Measurements from ENCODE around the gene SLC46A3. TPM values are rescaled to one million over a fixed set of nuclear protein-coding genes. Genes with fewer than 3 reads are reported as not detected.

The SLC46A3 gene
- polyA plus RNA-seq, 1 experiment: 5.9 TPM

GRCh38 chr13:28754698-28755545, 36.2 kb upstream of the SLC46A3 start:
- no peak for DNase-seq (ENCODE audit: low read depth)
- Histone ChIP-seq H3K27me3 (ENCODE audit: control insufficient read depth, insufficient read depth, low read length) (no peaks in the 10 kb centered on the region), H3K4me3 (ENCODE audit: low read depth, low read length) (no peak overlapping the region), H3K36me3 (ENCODE audit: control insufficient read depth, insufficient read depth, low read length) (no peaks in the 10 kb centered on the region)
- ChIA-PET CTCF (interaction anchor here (0.8 to 1.7 kb wide), 7 partner anchors 9 to 96 kb away, joined by 3 to 5 read pairs (median 3); partner anchors contain the start of gene POMP), POLR2A (no interaction called here)
- TF ChIP-seq CTCF (IDR thresholded peaks at IDR 0.05; ENCODE audit: insufficient read depth, low read depth, low read length): peak; percentile 27; the same call in 1 of the 2 replicates

- TF ChIP-seq CTCF (IDR thresholded peaks at IDR 0.05; ENCODE audit: insufficient read depth, low read depth, low read length): no peak
- H3K4me3 ChIP-seq (ENCODE audit: low read depth, low read length): no peak overlapping the region
- no peaks in the 10 kb centered on the region for H3K27me3 ChIP-seq (ENCODE audit: control insufficient read depth, insufficient read depth, low read length)
- no peak for DNase-seq (ENCODE audit: low read depth)
- ChIA-PET CTCF (interaction anchor here (0.8 to 1.6 kb wide), 6 partner anchors 8 to 74 kb away, joined by 3 to 5 read pairs (median 3); no protein-coding TSS in a partner anchor), POLR2A (no interaction called here)
- no peaks in the 10 kb centered on the region for H3K36me3 ChIP-seq (ENCODE audit: control insufficient read depth, insufficient read depth, low read length)
These were observed 35.2 kb upstream of the SLC46A3 start for GRCh38 chr13:28753946-28754345.

- peak; percentile 77 for DNase-seq (ENCODE audit: low read depth)
- Histone ChIP-seq H3K27me3 (ENCODE audit: control insufficient read depth, insufficient read depth, low read length) (no peaks in the 10 kb centered on the region), H3K36me3 (ENCODE audit: control insufficient read depth, insufficient read depth, low read length) (no peaks in the 10 kb centered on the region), H3K4me3 (ENCODE audit: low read depth, low read length) (no peak overlapping the region)
- CTCF ChIA-PET: interaction anchor here (1.3 to 1.6 kb wide), 3 partner anchors 9 to 74 kb away, joined by 3 to 5 read pairs (median 3); no protein-coding TSS in a partner anchor
- 0 out of 2 replicates have a peak, but pooled peaks have one; percentile 11 for TF ChIP-seq CTCF (IDR thresholded peaks at IDR 0.05; ENCODE audit: insufficient read depth, low read depth, low read length)
- POLR2A ChIA-PET: no interaction called here
These were observed 34.6 kb upstream of the SLC46A3 start for GRCh38 chr13:28753208-28753892.

- TF ChIP-seq CTCF (IDR thresholded peaks at IDR 0.05; ENCODE audit: insufficient read depth, low read depth, low read length): no peak
- DNase-seq (ENCODE audit: low read depth): no peak
- H3K27me3 ChIP-seq (ENCODE audit: control insufficient read depth, insufficient read depth, low read length): no peaks in the 10 kb centered on the region
- ChIA-PET CTCF (interaction anchor here (0.5 to 1.1 kb wide), 2 partner anchors 10 to 409 kb away, joined by 3 read pairs; no protein-coding TSS in a partner anchor), POLR2A (no interaction called here)
- no peak overlapping the region for H3K4me3 ChIP-seq (ENCODE audit: low read depth, low read length)
- H3K36me3 ChIP-seq (ENCODE audit: control insufficient read depth, insufficient read depth, low read length): no peaks in the 10 kb centered on the region
These were observed 32.6 kb upstream of the SLC46A3 start for GRCh38 chr13:28751175-28751960.

Data from BJ (cell line).